ENCODE results near the gene TRAF3IP3. TPM values are rescaled to one million over a fixed set of nuclear protein-coding genes. Genes with fewer than 3 reads are reported as not detected.

Gene TRAF3IP3
- total and polyA plus RNA-seq, 2 donors from 2014 or later = 3.6 to 16.4 TPM

- intact Hi-C loops (cut with DNase I) = no loop called here
- H3K27ac ChIP-seq (ENCODE audit: low read depth in 2 of 2, low read length in 2 of 2) = peak overlapping the region; percentile 25 to 78
- DNase-seq (no peak), FAIRE-seq (no peak)
- no peaks in the 10 kb centered on the region for H3K9me3 ChIP-seq (ENCODE audit: control insufficient read depth in 2 of 3, insufficient read depth in 1 of 3, low read length in 3 of 3)
- no peak overlapping the region for H3K9ac ChIP-seq (ENCODE audit: low read length in 3 of 3)
- no peaks in the 10 kb centered on the region for H3K36me3 ChIP-seq (ENCODE audit: control insufficient read depth in 2 of 3, insufficient read depth in 3 of 3, low read length in 3 of 3)
- H3K4me1 ChIP-seq (ENCODE audit: control insufficient read depth in 2 of 3, insufficient read depth in 2 of 3, low read depth in 1 of 3, low read length in 3 of 3) = peaks cover 0 to 30% (median 11%) of the 10 kb centered on the region in 3 donors
- H3K4me3 ChIP-seq (ENCODE audit: low read length in 3 of 3) = no peak overlapping the region
- TF ChIP-seq, protein P1, sequence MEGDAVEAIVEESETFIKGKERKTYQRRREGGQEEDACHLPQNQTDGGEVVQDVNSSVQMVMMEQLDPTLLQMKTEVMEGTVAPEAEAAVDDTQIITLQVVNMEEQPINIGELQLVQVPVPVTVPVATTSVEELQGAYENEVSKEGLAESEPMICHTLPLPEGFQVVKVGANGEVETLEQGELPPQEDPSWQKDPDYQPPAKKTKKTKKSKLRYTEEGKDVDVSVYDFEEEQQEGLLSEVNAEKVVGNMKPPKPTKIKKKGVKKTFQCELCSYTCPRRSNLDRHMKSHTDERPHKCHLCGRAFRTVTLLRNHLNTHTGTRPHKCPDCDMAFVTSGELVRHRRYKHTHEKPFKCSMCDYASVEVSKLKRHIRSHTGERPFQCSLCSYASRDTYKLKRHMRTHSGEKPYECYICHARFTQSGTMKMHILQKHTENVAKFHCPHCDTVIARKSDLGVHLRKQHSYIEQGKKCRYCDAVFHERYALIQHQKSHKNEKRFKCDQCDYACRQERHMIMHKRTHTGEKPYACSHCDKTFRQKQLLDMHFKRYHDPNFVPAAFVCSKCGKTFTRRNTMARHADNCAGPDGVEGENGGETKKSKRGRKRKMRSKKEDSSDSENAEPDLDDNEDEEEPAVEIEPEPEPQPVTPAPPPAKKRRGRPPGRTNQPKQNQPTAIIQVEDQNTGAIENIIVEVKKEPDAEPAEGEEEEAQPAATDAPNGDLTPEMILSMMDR (IDR thresholded peaks at IDR 0.05; ENCODE audit: borderline replicate concordance, extremely low read depth, insufficient read depth) = no peak
- no peaks in the 10 kb centered on the region for H3K27me3 ChIP-seq (ENCODE audit: control insufficient read depth, insufficient read depth, low read length)
These were observed 34.5 kb upstream of the TRAF3IP3 start for GRCh38 chr1:209721323-209721722.

GRCh38 chr1:209723265-209723664, 32.6 kb upstream of the TRAF3IP3 start:
- Histone ChIP-seq H3K9ac (ENCODE audit: low read length in 3 of 3) (no peak overlapping the region), H3K4me3 (ENCODE audit: low read length in 3 of 3) (no peak overlapping the region), H3K9me3 (ENCODE audit: control insufficient read depth in 2 of 3, insufficient read depth in 1 of 3, low read length in 3 of 3) (no peaks in the 10 kb centered on the region), H3K27ac (ENCODE audit: low read depth in 2 of 2, low read length in 2 of 2) (peak overlapping the region in 1 of 2 donors; percentile 68), H3K36me3 (ENCODE audit: control insufficient read depth in 2 of 3, insufficient read depth in 3 of 3, low read length in 3 of 3) (no peaks in the 10 kb centered on the region), H3K27me3 (ENCODE audit: control insufficient read depth, insufficient read depth, low read length) (no peaks in the 10 kb centered on the region), H3K4me1 (ENCODE audit: control insufficient read depth in 2 of 3, insufficient read depth in 2 of 3, low read depth in 1 of 3, low read length in 3 of 3) (peaks cover 0 to 30% (median 11%) of the 10 kb centered on the region in 3 donors)
- DNase-seq = no peak
- no peak for FAIRE-seq
- TF ChIP-seq, protein P1 (IDR thresholded peaks at IDR 0.05; ENCODE audit: borderline replicate concordance, extremely low read depth, insufficient read depth) = no peak
- intact Hi-C loops (cut with DNase I) = no loop called here

- Histone ChIP-seq H3K4me3 (ENCODE audit: low read length in 3 of 3) (no peak overlapping the region), H3K27ac (ENCODE audit: low read depth in 2 of 2, low read length in 2 of 2) (peak overlapping the region in 1 of 2 donors; percentile 68), H3K4me1 (ENCODE audit: control insufficient read depth in 2 of 3, insufficient read depth in 2 of 3, low read depth in 1 of 3, low read length in 3 of 3) (peaks cover 0 to 30% (median 11%) of the 10 kb centered on the region in 3 donors), H3K9me3 (ENCODE audit: control insufficient read depth in 2 of 3, insufficient read depth in 1 of 3, low read length in 3 of 3) (no peaks in the 10 kb centered on the region), H3K9ac (ENCODE audit: low read length in 3 of 3) (no peak overlapping the region), H3K36me3 (ENCODE audit: control insufficient read depth in 2 of 3, insufficient read depth in 3 of 3, low read length in 3 of 3) (no peaks in the 10 kb centered on the region), H3K27me3 (ENCODE audit: control insufficient read depth, insufficient read depth, low read length) (no peaks in the 10 kb centered on the region)
- intact Hi-C loops (cut with DNase I) = no loop called here
- TF ChIP-seq, protein P1 (IDR thresholded peaks at IDR 0.05; ENCODE audit: borderline replicate concordance, extremely low read depth, insufficient read depth) = no peak
- no peak for FAIRE-seq
- DNase-seq = no peak
These were observed 31.8 kb upstream of the TRAF3IP3 start for GRCh38 chr1:209723756-209724693.
